COR-L47 (cell line): ENCODE data around the gene AHCTF1.
"Not testable (repeated sequence)": the region's sequence is repeated elsewhere in the genome, so short reads cannot be mapped to it uniquely, and the experiment has no call there.

Experiments used
- DNase-seq: peaks from one replicate; lab custom pipeline; 2025; lab: John Stamatoyannopoulos, UW

Gene AHCTF1

DNA sequence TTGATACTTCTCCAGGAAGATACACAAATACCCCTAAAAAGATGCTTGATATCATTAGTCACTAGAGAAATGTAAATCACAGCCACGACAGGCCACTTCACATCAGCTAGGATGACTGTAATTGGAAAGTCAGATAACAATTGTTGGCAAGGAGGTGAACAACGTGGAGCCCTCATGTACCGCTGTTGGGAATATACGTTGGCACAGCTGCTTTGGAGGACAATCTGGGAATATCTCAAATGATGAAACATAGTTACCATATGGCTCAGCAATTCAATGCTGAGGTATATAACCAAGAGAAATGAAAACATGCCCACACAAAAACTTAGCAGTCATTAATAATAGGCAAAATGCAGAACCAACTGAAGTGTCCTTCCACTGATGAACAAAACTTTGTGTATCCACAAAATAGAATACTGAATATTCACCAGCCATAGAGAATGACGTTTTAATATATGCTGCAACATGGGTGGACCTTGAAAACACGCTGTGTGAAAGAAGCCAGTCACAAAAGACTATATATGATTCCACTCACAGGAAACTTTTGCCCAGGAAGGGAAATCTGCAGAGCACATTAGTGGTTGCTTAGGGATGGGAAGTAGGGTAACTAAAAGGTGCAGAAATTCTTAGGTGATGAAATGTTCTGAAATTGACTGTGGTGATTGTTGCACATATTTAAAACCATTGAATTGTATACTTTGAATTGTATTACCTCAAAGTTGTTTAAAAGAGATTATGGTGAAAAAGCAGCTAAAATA, 95.4 kb downstream of the AHCTF1 start:
- no peak for DNase-seq

DNA sequence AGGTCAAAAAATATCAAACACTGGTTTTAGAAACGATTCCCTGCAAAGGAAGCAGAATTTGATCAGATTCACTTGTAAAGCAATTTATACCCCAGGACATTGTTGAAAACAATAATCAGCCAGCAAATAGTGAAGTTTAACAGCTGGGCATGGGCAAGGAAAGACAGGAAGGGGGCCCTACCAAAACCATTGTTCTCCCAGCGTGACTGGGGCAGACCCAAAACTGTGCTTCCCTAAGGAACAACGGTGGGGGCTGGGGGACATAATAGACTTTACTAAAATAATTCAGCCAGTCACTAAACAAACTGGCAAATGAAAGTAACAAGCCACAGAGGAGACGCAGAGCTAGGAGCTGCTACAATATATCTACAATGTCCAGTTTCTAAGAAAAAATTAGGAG, 100.2 kb downstream of the AHCTF1 start:
- no peak for DNase-seq

DNA sequence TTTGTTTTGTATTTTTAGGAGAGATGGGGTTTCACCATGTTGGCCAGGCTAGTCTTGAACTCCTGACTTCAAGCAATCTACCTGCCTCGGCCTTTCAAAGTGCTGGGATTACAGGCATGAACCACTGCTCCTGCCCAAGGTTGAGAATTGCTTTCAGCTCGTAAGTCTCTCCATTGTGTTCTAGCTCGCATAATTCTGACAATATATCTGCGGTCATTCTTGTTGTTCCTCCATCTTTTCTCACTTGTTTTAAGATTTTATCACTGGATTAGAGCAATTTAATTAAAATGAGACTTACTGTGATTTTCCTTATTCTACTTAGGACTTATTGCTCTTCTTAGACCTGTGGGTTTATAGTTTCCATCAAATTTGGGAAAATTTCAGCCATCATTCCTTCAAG, 102.9 kb downstream of the AHCTF1 start:
- DNase-seq = no peak

DNA sequence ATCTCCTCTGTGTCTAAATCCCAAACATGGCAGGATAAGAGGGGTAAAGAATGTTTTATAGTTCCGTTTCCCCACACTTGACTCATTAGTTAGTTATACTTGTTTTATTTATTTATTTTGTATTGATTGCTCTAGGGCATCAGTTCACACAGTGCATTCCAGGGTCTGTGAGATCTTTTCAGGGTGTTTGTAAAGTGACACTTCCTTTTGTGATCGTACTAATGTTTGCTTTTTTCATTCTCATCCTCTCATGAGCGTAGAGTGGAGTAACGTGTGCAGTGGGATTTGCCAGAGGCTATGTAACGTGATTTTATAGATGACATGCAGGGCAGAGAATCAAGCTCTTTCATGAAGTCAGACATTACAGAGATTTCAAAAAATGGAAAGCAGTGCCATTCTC, 104.4 kb downstream of the AHCTF1 start:
- no peak for DNase-seq

DNA sequence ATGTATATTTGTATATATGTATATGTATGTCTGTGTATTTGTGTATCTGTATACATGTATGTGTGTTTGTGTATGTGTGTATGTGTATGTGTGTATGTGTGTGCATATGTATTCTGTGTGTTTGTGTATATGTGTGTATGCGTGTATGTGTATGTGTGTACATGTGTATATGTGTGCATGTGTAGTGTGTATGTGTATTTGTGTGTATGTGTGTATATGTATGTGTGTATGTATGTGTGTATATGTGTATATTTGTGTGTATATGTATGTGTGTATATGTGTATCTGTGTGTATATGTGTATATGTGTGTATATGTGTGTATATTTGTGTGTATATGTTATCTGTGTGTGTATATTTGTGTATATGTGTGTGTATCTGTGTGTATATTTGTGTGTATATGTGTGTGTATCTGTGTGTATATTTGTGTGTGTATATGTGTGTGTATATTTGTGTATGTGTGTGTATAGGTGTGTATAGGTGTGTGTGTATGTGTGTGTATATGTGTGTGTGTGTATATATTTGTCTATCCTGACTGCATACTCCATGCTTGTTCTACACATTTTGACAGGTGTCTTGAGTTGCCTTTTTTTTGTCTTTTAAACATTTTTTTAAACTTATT, 106.1 kb downstream of the AHCTF1 start:
- no peak for DNase-seq

DNA sequence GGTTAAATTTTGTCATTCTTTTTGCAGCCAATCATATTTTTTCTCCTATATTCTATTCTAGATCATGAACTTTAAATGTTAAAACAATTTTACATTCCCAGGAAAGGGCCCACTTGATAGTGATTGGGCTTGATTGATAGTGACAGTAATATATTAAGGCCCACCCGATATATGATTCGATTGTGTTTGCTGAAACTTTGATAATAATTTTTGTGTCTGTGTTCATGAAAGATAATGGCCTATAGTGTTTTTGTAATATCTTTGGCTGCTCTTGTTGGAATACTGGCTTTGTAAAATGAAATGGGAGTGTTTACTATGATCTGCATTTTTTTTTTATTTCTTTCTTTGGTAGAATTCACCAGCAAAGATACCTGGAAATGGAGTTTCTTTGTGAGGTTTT, 107.2 kb downstream of the AHCTF1 start:
- DNase-seq = no peak

DNA sequence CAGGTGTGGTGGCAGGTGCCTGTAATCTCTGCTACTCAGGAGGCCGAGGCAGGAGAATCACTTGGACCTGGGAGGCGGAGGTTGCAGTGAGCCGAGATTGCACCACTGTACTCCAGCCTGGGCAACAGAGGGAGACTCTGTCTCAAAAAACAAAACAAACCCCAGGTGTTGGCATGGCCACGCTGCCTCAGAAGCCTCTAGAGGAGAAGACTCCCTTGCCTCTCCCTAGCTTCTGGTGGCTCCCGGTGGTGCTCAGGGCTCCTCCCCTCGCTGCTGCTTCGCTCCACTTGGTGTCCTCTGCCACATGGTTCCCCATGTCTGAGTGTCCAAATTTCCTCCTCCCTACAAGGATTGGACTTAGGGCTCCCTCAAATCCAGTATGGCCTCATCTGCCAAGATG, 109.6 kb downstream of the AHCTF1 start:
- not testable (repeated sequence) for DNase-seq

DNA sequence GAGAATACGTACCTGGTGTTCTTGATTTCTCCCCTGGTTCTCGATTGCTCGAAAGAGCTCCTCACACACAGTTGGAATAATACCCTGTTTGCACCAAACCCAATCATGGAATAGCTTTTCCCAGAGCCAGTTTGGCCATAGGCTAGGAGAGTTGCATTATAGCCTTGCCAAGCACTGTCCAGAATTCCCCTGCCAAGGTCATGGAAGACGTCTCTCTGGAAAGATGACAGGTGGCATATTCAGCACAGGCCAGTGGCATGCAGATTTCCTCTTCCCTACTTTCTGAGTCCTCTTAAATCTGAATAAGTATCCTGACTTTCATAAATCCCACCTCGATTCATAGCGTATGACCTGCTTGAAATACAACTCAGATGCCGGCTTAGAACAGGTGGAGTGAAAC, 111.1 kb downstream of the AHCTF1 start:
- DNase-seq = no peak

DNA sequence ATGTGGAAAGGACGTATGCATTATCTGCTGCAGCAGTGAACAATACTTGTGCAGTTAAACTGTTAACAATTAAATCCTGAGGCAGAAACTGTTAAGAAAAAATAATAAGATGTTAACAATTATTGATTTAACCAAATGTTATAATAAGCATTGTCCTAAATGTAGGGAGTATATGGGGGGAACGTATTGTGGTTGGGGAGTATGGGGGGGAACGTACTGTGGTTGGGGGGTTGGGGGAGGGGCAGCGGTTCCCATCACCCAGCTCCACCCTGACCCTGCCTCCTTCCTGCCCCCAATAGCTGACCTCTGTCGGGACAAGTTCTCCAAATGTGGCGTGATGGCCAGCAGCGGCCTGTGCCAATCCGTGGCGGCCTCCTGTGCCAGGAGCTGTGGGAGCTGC, 114.0 kb downstream of the AHCTF1 start:
- not testable (repeated sequence) for DNase-seq

DNA sequence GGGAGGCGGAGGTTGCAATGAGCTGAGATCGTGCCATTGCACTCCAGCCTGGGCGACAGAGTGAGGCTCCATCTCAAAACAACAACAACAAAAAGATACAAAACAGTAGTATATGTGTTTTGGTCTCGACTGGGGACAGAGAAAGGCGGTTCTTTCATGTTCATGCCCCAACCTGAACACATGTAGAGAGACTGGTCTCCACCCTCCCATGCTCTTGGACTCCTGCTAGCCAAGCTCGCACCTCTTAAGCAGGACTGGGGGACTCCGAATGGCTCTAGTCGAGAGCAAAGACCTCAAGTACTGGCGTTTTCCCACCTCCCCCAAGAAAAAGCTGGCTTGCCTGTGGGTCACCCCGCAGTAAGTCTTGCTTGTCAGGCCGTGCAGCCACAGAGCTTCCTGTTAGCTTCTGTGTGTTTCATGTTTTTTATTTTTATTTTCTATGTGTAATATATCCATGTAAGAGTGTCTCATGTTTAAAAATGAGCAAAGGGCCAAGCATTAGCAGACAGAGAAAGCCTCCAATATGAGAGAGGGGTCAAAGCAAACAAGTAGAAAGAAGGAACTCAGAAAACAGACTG, 116.0 kb downstream of the AHCTF1 start:
- DNase-seq = no peak

DNA sequence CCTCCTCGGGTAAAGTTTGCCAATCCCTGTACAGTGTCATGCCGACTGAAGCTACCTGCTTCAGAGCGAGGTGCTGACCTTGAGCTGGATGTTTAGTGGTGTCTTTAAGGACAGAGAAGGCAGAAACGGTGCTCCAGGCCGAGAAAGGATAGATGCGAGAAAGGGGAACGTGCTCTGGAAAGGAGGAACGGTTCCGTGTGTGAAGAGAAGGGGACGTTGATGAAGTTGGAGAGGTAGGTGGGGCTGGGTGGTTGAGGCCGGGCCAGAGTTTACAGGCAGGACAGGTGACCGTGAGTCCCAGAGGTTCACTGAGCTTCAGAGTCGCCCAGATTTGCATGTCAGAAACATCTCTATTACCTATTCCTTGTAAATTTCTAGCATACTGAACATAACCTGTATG, 116.9 kb downstream of the AHCTF1 start:
- DNase-seq = no peak

DNA sequence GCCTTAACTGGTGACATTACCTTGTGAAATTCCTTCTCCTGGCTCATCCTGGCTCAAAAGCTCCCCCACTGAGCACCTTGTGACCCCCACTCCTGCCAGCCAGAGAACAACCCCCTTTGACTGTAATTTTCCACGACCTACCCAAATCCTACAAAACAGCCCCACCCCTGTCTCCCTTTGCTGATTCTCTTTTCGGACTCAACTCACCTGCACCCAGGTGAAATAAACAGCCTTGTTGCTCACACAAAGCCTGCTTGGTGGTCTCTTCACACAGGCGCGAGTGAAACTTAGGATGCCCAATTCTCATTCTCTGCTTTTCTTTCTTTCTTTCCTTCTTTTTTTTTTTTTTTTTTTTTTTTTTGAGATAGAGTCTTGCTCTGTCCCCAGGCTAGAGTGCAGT, 118.4 kb downstream of the AHCTF1 start:
- not testable (repeated sequence) for DNase-seq

DNA sequence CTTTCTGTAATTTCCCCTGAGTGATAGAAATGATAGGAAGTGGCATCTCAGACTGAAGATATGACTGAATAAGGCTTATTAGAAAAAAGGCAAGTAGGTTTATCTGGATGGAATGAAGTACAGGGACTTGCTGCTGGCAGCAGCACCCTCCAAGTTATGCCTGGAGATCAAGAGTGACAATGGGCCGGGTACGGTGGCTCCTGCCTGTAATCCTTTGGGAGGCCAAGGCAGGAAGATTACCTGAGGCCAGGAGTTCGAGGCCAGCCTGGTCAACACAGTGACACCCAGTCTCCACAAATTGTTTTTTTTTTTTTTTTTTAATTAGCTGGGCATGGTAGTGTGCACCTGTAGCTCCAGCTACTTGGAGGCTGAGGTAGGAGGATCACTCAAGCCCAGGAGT, 119.8 kb downstream of the AHCTF1 start:
- no peak for DNase-seq

DNA sequence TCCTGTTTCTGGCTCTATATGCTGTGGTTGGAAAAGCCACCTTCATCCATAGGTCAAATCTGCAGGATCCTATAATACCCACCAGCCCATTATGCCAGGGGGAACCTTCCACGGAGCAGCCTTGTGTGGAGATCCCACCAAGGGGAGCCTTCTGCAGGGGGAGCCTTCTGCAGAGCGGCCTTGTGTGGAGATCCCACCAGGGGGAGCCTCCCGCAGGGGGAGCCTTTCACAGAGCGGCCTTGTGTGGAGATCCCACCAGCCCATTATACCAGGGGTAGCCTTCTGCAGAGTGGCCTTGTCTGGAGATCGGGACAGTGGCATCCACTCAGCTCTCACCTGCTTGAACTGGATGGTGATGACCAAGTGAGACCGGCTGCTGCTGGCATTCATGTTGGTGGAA, 122.3 kb downstream of the AHCTF1 start:
- no peak for DNase-seq

DNA sequence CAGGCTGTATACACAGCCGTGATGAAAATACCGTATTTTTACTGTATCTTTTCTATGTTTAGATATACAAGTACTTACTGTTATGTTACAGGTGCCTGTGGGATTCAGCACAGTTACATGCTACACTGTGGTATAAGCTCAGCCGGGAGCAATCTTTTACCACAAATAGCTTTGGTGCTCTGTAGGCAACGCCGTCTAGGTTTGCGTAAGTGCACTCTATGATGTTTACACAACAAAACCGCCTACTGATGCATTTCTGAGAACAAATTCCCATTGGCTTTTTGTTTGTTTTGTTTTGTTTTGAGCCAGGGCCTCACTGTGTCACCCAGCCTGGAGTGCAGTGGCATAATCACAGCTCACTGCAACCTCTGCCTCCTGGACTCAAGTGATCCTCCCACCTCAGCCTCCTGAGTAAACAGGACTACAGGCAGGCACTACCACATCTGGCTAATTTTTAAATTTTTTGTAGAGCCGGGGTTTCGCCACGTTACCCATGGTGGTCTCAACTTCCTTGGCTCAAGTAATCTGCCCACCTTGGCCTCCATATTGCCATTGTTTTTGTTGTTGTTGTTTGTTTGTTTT, 126.5 kb downstream of the AHCTF1 start:
- peak; percentile 10 for DNase-seq

DNA sequence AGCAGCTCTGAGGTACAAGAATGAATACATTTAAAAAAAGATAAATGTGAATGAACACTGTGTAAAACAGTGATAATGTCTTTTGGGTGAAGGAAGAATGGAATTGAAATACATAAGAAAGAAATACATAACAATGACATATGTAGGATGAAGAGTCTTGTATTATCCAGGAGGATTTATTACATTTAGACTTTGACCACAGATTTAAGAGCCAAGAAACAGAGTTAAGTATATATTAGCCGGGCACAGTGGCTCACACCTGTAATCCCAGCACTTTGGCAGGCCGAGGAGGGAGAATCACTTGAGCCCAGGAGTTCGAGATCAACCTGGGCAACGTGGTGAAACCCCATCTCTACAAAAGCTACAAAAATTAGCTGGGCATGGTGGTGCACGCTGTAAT, 127.9 kb downstream of the AHCTF1 start:
- no peak for DNase-seq

DNA sequence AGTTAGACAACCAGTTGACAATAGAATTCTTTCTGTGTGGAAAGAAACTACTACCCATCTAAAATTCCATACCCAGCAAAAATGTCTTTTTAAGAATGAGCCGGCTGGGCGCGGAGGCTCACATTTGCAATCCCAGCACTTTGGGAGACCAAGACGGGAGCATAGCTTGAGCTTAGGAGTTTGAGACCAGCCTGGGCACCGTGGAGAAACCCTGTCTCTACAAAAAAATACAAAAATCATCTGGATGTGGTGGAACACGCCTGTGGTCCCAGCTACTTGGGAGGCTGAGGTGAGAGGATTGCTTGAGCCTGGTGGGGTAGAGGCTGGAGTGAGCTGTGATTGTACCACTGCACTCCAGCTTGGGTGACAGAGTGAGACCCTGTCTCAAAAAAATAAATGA, 128.4 kb downstream of the AHCTF1 start:
- no peak for DNase-seq

DNA sequence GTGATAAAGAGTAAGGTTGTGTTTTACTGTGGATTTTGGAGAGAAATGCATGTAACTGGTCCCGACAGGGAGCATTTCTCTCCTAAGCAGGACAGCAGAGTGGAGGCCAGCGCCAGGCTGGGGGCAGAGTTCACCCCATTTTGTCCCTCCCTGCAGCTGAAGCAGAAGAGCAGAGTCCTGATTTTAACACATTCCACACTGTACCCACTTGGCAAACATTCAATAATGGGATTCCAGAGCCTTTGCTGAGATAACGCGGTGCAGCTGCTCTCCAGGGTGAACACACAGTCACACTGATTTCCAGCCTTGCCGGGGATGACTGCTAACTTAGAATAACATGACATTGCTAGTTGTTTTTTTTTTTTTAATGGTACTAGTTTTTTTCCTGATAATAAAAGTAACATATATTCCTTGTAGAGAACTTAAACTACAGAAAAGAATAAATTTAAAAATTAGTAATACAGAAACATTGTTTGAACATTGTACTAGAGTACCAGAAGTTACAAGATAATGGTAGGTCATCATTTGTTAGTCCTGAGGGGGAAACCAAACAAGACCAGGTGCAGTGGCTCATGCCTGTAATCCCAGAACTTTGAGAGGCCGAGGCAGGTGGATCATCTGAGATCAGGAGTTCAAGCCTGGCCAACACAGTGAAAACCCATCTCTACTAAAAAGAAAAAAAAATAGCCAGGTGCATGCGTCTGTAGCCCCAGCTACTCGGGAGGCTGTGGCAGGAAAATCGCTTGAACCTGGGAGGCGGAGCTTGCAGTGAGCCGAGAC, 130.3 kb downstream of the AHCTF1 start:
- DNase-seq = no peak

DNA sequence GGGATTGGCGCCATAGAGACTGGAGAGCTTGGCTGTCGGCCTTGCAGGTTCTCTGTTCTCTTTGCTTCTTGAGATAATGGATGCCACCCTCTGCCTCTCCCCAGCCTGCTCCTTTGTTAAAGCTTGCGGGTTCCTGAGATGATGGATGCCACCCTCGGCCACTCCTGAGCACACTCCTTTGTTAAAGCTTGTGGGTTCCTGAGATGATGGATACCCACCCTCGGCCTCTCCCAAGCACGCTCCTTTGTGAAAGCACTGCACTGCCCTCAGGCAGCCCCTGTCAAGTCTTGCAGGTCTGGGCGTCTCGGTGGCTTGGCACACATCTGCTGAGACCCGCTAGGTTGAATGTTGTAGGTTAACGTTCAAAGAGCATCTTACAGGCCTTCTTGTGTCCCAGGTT, 131.0 kb downstream of the AHCTF1 start:
- DNase-seq = no peak

DNA sequence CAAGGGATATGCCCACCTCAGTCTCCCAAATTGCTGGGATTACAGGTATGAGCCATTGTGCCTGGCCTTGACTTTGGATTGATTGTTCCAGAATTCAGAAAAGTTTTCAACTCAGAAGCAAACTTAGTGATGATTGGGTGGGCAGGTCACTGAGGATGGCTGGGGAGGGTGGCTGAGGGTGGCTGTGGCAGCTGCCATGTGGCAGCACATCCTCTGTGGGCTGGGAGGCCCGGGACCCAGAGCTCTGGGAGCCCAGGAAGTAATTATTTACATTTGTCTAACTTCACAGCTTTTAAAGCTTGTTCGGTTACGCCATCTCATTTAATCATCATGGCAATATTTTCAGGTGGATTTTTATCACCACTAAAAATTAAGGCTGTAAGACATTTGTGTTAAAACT, 131.4 kb downstream of the AHCTF1 start:
- no peak for DNase-seq

DNA sequence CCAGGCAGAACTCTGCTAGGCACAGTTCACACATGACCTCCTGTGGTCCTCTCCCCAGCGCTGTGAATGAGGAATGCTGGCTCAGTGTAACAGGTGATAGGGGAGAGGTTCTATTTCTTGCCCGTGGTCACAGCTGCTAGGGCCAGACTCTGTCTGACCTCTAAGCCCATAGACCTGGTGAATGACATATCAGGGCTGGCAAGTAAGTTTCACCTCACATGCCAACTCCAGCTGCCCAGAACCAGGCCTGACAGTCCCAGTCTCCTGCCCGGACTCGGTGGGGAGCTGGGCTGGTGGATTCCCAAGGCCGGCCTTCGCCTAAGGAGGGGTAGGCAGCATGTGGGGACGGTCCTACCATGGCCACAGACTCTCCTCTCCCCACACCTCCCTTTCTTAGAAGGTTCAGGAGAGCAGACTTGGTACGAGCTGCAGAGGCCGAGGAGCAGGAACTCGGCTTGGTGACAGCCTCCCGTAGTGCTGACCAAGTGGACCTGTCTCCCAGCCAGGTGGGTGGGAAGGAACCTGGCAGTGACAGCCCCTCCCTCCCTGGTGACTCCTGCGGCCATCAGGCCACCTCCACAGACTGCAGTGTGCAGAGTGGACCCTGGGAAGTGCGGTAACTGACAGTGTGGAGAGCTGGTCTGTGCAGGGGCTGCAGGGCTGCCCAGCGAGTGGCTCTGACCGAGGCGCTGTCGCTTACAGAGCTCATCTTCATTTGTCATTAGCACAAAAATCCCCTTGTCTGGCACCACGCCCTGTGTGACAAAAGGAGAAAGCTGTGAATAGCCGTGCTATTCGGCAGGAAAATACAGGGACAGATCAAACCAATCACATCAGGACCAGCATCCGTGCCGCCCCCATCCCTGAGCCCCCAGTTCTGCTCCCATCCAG, 132.9 kb downstream of the AHCTF1 start:
- no peak for DNase-seq
